ENCODE data around the gene ZYG11B.
"Not testable (repeated sequence)": the region's sequence is repeated elsewhere in the genome, so short reads cannot be mapped to it uniquely, and the experiment has no call there.

The ZYG11B gene

DNA sequence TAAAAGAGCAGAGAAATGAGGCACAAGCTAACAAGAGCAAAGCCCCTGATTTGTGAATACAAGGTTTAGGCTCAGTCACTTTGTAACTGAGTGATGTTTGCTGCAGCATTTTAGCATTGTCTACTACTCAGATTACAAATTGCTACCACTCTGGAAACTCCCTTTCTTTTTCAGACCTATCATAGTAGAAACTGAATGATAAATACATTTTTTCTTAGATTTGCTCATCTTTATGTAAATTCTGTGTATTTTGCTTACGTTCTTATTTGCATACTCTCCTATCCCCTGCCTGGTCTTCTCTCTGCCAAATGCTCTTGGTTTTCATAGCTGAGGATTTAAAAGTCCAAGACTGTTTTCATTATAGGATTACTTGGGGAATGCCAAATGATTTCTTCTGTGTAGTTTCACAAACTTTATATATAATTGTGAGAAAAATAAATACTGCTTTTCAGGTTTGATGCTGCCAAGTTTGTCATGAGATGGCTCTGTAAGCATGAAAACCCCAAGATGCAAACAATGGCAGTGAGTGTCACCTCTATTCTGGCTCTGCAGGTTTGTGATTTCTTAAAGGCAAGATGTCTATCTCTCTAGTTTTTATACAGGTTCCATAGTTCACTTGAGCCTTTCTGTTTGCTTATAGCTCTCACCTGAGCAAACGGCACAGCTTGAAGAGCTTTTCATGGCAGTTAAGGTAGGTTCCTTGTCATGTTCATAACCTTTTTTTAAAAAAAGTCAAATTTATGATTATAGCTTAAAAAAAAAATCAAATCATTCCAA lies 141.0 kb downstream of the ZYG11B start:
- H3K9me3 ChIP-seq (ENCODE audit: insufficient read depth, low read length, severe bottlenecking), result no peaks in the 10 kb centered on the region
- no peak for DNase-seq
- no peaks in the 10 kb centered on the region for H4K20me1 ChIP-seq (ENCODE audit: insufficient read depth, low read length)
- H3K4me2 ChIP-seq (ENCODE audit: insufficient read depth, low read length), result no peak overlapping the region
- H3K27me3 ChIP-seq (ENCODE audit: insufficient read depth, low read length, poor library complexity), result no peaks in the 10 kb centered on the region
- ATAC-seq (ENCODE audit: insufficient read depth, low read depth), result no peak
- no peak overlapping the region for H3K9ac ChIP-seq (ENCODE audit: low read depth, low read length)
- no peak overlapping the region for H3K4me3 ChIP-seq (ENCODE audit: low read depth in 1 of 2, low read length in 2 of 2)
- no peak overlapping the region for H2AFZ ChIP-seq (ENCODE audit: low read depth, low read length)
- no peak overlapping the region for H3K27ac ChIP-seq (ENCODE audit: low read length)
- no peaks in the 10 kb centered on the region for H3K79me2 ChIP-seq (ENCODE audit: insufficient read depth, low read length)
- no peaks in the 10 kb centered on the region for H3K36me3 ChIP-seq (ENCODE audit: insufficient read depth, low read length)
- no peaks in the 10 kb centered on the region for H3K4me1 ChIP-seq (ENCODE audit: insufficient read depth, low read length)
- TF ChIP-seq, protein P1, sequence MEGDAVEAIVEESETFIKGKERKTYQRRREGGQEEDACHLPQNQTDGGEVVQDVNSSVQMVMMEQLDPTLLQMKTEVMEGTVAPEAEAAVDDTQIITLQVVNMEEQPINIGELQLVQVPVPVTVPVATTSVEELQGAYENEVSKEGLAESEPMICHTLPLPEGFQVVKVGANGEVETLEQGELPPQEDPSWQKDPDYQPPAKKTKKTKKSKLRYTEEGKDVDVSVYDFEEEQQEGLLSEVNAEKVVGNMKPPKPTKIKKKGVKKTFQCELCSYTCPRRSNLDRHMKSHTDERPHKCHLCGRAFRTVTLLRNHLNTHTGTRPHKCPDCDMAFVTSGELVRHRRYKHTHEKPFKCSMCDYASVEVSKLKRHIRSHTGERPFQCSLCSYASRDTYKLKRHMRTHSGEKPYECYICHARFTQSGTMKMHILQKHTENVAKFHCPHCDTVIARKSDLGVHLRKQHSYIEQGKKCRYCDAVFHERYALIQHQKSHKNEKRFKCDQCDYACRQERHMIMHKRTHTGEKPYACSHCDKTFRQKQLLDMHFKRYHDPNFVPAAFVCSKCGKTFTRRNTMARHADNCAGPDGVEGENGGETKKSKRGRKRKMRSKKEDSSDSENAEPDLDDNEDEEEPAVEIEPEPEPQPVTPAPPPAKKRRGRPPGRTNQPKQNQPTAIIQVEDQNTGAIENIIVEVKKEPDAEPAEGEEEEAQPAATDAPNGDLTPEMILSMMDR (IDR thresholded peaks at IDR 0.05; ENCODE audit: borderline replicate concordance, extremely low read depth, low read length, poor library complexity, severe bottlenecking), result no peak
- no peak for TF ChIP-seq EZH2 (IDR thresholded peaks at IDR 0.05; ENCODE audit: borderline replicate concordance, low read depth, low read length, severe bottlenecking)

DNA sequence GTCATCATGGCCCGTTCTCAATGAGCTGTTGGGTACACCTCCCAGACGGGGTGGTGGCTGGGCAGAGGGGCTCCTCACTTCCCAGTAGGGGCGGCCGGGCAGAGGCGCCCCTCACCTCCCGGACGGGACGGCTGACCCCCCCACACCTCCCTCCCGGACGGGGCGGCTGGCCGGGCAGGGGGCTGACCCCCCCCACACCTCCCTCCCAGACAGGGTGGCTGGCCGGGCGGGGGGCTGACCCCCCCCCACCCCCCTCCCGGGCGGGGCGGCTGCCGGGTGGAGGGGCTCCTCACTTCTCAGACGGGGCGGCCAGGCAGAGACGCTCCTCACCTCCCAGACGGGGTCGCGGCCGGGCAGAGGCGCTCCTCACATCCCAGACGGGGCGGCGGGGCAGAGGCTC lies 143.5 kb downstream of the ZYG11B start:
- H3K27ac ChIP-seq (ENCODE audit: low read length); H4K20me1 ChIP-seq (ENCODE audit: insufficient read depth, low read length); H3K27me3 ChIP-seq (ENCODE audit: insufficient read depth, low read length, poor library complexity); H3K4me1 ChIP-seq (ENCODE audit: insufficient read depth, low read length); H3K36me3 ChIP-seq (ENCODE audit: insufficient read depth, low read length); DNase-seq; H2AFZ ChIP-seq (ENCODE audit: low read depth, low read length); H3K79me2 ChIP-seq (ENCODE audit: insufficient read depth, low read length); H3K4me3 ChIP-seq (ENCODE audit: low read depth in 1 of 2, low read length in 2 of 2); H3K9ac ChIP-seq (ENCODE audit: low read depth, low read length); H3K4me2 ChIP-seq (ENCODE audit: insufficient read depth, low read length); H3K9me3 ChIP-seq (ENCODE audit: insufficient read depth, low read length, severe bottlenecking); ATAC-seq (ENCODE audit: insufficient read depth, low read depth): not testable (repeated sequence)

DNA sequence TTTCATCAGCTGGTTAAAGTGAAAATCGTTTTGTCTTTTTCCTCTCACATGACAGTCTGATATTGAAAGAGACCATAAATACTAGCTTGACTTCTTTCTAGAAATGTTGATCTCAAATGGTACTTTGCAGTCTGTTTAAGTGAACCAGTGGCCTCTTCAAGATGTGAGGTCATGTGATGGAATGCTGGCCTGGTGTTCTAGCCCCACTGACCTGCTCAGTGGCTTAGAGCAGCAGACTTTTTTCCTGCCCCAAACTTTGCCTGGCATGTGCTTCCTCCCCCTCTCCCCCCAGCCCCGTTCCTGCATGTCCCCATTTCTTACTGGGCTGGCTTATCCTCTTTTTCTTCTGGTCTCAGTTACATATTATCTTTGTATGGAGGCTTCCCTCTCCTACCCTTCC lies 150.6 kb downstream of the ZYG11B start:
- H3K4me1 ChIP-seq (ENCODE audit: insufficient read depth, low read length), result no peaks in the 10 kb centered on the region
- DNase-seq (no peak), ATAC-seq (ENCODE audit: insufficient read depth, low read depth) (no peak)
- no peak overlapping the region for H2AFZ ChIP-seq (ENCODE audit: low read depth, low read length)
- no peak overlapping the region for H3K4me3 ChIP-seq (ENCODE audit: low read depth in 1 of 2, low read length in 2 of 2)
- H3K9me3 ChIP-seq (ENCODE audit: insufficient read depth, low read length, severe bottlenecking), result no peaks in the 10 kb centered on the region
- no peak overlapping the region for H3K4me2 ChIP-seq (ENCODE audit: insufficient read depth, low read length)
- H3K79me2 ChIP-seq (ENCODE audit: insufficient read depth, low read length), result no peaks in the 10 kb centered on the region
- H4K20me1 ChIP-seq (ENCODE audit: insufficient read depth, low read length), result no peaks in the 10 kb centered on the region
- H3K36me3 ChIP-seq (ENCODE audit: insufficient read depth, low read length), result no peaks in the 10 kb centered on the region
- TF ChIP-seq, protein P1 (IDR thresholded peaks at IDR 0.05; ENCODE audit: borderline replicate concordance, extremely low read depth, low read length, poor library complexity, severe bottlenecking), result no peak
- no peak for TF ChIP-seq EZH2 (IDR thresholded peaks at IDR 0.05; ENCODE audit: borderline replicate concordance, low read depth, low read length, severe bottlenecking)
- H3K9ac ChIP-seq (ENCODE audit: low read depth, low read length), result no peak overlapping the region
- H3K27me3 ChIP-seq (ENCODE audit: insufficient read depth, low read length, poor library complexity), result peaks cover 4% of the 10 kb centered on the region
- H3K27ac ChIP-seq (ENCODE audit: low read length), result no peak overlapping the region

Measured in DND-41 (cell line).